SIG-M5 treated with dmso at 0.1 percent for 504 hours (cell line): ENCODE data around the gene GREB1.

Experiments
- DNase-seq: peaks from one replicate; lab custom pipeline; 2025; ENCODE audit not compliant: unreplicated experiment; lab: John Stamatoyannopoulos, UW

GREB1 gene

GRCh38 chr2:11631462-11631861, 97.6 kb downstream of the GREB1 start:
- no peak for DNase-seq

DNA sequence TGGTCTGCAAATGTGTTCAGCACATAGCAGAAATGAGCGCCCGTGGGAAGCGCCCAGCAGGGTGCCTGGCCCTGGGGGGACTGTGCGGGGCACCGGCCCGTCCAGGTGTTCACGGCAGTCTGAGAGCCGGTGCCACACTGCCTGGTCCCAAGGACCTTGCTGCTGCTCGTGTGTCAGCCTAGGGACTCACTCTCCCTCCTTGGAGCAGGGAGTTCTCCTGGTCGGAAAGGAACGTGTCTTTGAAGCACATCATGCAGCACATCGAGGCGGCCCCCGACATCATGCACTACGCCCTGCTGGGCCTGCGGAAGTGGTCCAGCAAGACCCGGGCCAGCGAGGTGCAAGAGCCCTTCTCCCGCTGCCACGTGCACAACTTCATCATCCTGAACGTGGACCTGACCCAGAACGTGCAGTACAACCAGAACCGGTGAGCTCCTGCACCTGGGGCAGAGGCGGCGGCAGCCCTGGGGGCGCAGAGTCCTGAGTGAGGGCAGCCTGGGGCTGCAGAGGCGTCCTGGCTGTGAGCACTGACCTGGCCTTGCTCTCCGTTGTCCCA, 100.2 kb downstream of the GREB1 start:
- no peak for DNase-seq

DNA sequence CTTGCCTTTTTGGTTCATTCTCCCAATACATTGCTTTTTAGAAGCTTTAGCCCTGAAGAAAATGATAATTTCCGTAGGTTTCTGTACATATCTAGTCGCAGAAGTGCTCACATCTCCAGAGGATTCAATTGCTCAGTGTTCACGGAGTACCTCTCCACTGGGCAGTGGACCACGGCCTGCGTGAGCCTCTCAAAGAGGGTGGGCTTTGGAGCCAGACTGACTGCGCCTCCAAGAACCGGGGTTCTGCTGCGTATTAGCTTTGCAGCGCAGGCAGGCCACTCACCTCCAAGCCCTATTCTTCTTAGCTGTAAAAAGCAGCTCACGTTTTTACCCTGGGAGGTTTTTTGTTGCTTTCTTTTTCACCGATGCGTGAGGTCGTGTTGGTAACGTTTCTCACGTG, 100.7 kb downstream of the GREB1 start:
- no peak for DNase-seq

DNA sequence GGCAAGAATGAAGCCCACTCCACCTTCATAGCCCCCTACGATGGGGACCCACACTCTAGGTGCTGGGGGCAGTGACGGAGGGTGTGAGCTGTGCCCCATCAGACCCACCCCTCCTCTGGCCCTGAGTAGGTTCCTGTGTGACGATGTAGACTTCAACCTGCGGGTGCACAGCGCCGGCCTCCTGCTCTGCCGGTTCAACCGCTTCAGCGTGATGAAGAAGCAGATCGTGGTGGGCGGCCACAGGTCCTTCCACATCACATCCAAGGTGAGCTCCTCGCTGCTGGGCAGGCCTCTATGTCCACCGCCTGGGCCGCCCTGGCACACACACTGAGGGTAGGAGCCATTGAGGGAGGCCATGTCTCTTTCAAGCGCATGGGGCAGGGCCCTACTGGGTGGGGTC, 101.3 kb downstream of the GREB1 start:
- no peak for DNase-seq

- no peak for DNase-seq
These were observed 102.9 kb downstream of the GREB1 start for GRCh38 chr2:11636593-11637295.

DNA sequence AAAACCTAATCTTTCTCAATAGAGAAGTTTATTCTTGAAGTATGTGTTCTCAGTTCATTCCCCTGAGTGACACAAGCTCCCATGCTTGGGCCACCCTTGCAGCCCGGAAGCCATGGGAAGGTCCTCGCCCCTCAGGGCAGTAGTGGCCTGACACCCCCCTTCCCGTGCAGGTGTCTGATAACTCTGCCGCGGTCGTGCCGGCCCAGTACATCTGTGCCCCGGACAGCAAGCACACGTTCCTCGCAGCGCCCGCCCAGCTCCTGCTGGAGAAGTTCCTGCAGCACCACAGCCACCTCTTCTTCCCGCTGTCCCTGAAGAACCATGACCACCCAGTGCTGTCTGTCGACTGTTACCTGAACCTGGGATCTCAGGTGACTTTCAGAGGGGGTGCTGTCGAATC, 103.7 kb downstream of the GREB1 start:
- DNase-seq: no peak

DNA sequence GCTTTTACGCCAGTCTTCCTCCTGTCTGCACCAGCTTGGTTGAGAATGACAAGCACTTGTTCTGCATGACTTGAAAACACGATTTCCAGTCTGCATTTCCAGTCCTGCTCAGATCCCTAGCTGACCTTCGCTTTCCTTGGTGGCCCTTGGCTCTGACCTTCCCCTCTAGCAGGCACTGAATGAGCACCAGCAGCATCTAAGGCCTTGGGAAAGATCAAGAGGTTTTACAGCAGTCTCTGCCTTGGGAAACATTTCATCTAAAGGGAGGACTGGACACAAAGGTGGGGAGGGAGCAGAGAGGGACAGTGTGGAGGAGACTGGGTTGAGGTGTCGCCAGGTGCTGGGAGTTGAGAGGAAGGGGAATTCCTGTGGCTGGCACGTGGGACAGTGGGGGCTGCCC, 105.7 kb downstream of the GREB1 start:
- DNase-seq: no peak

GRCh38 chr2:11640132-11640531, 106.3 kb downstream of the GREB1 start:
- DNase-seq: no peak

DNA sequence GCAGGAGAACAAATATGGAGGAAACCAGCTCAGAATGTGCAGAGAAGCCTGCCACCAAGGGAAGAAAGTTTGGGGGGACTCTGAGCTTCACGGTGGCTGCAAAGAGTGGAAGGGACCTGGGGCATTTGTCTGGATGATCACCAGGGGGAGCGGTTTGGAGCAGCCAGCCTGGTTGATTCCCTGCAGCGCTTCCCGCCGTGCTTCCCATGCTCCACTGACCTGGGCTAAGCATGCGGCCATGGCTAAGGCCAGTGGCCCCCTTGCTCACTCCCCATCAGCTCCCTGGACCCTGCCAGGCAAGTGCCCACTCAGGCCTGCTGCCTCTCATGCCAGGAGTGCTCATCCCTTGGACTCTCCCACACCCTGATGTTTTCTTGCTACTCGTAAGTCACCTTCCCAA, 109.1 kb downstream of the GREB1 start:
- no peak for DNase-seq

GRCh38 chr2:11644293-11644692, 110.4 kb downstream of the GREB1 start:
- no peak for DNase-seq

- no peak for DNase-seq
These were observed 112.7 kb downstream of the GREB1 start for GRCh38 chr2:11646530-11646929.

DNA sequence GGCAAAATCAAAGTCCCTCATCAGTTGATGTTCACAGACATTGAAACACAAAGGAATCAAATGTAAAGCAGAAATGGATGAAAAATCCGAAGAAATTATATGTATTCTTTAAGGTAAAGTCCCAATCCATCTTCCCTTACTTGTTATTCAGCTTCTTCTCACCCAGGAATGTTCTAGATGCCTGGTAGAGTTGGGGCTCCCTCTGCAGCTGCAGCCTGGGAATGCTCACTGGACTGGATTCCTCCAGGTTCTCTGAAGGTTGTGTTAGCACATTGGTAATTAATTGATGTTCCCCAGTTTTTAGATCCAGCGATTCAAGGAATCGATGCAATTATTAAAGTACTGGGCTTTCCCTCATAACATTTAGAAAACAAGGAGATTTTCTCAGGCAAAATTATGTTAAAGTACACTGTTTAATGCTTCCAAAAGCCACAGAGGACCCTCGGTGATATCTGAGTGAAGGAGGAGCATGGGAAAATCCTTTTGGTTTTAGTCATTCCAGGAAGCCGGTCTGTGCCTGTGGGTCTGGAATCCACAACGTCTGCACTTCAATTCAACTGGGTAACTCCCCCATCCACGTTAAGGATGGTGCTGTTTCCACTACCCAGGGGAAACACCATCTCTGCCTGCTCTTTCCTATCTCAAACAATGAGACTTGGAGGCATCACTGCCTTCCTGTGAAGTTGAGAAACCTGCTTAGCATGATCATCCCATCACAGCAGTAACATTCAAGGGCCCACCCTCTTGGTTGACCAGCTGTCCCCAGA, 114.2 kb downstream of the GREB1 start:
- no peak for DNase-seq

DNA sequence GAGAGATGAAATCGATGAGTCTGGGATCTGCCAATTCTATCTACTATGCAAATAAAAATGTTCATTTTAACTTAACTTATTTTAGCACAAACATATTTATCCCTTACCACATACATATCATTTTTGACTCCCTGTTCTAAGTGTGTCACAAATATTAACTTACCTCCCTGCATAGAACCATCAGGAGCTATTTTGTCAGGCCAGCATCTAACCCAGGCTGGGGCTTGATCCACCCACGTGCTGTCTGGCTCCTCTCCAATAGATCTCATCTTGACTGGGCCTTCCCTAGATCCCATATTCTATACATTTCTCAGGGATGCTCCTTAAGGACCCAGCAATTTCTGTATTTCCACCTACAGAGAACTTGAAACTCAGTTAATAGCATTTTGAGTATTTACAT, 115.2 kb downstream of the GREB1 start:
- no peak for DNase-seq

DNA sequence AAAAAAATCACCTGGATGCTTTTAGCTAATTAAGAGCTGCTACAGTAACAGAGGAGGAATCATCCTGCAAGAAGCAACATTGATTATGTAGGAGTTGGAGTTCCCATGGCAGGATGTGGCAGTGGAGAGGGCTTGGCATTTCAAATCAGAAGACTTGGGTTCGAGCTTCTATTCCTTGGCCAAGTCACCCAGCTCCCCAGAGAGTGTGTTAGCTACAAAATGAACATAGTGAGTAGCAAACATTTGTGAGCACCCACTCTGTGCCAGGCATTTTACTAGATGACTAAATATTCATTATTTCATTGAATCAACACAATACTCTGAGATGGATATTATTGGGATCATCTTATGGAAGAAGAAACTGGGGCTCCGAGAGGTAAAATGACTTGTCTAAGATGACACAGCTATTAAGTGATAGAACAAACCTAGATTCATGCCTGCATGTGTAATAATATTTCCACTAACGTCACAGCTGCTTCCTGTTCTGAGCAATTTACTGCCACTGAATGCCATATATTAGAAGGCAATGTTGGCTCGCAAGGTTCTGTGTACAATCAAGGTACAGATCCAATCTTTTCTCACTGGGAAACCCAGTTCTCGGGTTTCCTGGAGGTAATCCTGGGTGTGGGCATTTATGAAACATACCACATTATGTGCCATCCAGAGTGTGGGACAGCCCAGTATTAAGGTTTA, 118.2 kb downstream of the GREB1 start:
- no peak for DNase-seq

DNA sequence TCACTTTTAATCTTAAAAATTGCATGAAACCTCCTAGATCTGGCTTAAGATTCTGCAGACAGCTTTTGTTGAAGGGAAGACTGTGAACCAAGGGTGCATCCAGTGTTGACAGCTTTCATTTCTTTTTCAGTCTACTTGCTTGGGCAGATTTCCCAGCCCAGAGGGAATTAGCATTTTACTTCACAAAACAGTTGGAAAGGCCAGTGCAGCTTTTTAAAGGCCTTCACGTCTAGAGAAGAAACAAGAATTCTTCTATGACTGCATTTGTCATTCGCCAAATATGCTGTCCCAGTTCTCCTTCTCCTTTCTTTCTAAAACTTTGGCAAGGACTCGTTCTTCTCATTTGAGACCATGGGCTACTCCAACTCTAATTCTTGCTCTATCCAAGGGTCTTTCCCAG, 118.7 kb downstream of the GREB1 start:
- no peak for DNase-seq

DNA sequence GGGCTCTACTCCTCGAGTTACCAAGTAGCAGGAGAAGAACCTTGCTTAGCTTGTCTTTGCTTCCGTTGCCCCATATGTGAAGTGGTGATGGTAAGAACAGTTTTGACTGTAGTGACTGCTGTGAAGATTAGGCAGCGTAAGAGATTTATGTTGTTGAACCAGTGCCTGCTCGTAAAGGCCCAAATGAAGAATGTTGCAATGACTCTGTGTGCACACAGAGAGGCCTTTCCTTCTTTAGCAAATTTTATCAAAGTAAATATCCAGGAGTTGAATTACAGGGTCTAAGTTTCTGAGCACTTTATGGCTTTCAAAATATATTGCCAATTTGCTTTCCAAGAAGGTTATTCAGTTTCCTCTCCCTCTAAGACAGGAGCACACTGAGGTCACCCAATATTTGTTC, 121.7 kb downstream of the GREB1 start:
- no peak for DNase-seq

DNA sequence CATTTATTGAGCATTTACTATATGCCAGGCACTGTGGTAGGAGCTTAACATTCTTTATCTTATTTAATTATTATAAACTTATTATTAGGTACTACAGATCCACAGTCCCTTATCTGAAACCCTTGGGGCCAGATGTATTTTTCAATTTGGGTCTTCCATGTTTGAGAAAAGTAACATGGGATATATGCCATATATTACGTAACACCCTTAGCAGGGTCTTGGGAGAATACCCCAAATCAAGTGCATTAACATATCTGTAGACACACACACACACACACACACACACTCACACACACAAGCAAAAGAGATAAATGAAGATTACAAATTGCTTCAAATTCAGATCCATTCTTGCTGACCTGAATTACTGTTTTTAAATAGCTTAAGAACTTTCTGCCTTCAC, 122.4 kb downstream of the GREB1 start:
- DNase-seq: no peak

DNA sequence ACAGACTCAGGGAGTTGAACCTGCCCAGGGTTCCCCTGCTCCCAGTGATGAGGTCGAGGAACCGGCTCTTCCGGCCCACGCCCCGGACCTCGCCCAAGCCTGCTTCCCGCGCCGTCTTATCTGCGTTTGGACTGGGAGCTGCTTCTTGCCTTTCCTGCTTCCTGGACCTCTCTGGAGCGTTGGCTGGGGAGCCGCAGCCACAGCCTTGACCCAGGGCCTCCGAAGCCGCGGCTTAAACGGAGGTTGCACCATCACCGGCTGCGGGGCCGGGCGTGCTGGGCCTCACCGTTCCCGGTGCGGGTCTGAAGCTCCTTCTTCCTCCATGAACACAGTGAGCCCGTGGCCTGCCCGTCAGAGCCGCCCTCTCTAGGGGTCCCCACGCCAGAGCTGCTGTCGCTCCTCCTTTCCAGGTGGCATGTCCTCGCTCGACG, 122.8 kb downstream of the GREB1 start:
- DNase-seq: no peak

- DNase-seq: no peak
These were observed 123.3 kb downstream of the GREB1 start for GRCh38 chr2:11657195-11657594.

GRCh38 chr2:11657646-11658045, 123.8 kb downstream of the GREB1 start:
- no peak for DNase-seq

DNA sequence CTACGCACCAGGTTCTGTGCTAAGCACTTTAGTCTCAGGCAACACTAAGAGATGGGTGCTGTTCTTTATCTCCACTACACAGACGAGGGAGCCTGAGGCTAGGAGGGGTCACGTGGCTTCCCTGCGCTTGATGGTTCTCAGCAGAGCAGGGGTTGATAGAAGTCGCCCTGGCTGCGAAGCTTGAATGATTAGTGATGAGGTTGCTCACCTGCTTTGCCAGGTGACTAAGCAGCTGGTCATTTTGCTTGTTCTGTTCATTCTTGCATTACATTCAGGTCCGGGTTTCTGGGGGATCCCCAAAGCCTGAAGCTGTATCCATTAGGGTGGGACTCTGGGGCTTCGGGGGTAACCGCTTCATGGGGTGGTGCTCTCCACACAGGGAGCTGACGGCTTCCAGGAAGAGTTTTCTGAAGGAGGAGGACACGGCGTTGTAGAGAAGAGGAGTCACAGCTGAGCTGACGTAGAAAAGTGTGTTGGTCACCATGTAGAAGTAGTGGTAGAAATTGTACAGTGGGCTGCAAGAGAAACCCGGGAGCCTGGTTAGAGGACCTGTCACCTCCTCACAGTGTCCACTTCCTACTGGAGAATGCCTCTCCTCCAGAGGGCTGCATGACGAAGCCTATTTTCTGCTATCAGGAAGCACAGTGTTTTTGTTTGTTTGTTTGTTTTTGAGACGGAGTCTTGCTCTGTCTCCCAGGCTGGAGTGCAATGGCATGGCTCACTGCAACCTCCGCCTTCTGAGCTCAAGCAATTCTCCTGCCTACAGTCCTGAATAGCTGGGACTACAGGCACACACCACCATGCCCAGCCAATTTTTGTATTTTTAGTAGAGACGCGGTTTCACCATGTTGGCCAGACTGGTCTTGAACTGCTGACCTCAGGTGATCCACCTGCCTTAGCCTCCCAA, 124.6 kb downstream of the GREB1 start:
- DNase-seq: no peak
